BE2C (cell line): ENCODE data around the gene PARD3.
"Not testable (repeated sequence)": the region's sequence is repeated elsewhere in the genome, so short reads cannot be mapped to it uniquely, and the experiment has no call there.

ENCODE experiments used
- DNase-seq: peaks from one replicate; pipeline ENCODE4 v3.0.0-alpha.2; 2020
- H3K27me3 ChIP-seq: fragments of 250-450 bp; sonication (Bioruptor Pico); 2 replicates; pipeline ENCODE4 v1.5.1; 2020; ENCODE audit warnings: mild to moderate bottlenecking
- H3K36me3 ChIP-seq: fragments of 250-450 bp; sonication (Bioruptor Pico); 2 replicates; pipeline ENCODE4 v1.5.1; 2020; ENCODE audit warnings: mild to moderate bottlenecking
- H3K4me1 ChIP-seq: fragments of 250-450 bp; sonication (Bioruptor Pico); 2 replicates; pipeline ENCODE4 v1.5.1; 2020
- H3K4me3 ChIP-seq: 2 replicates; pipeline ENCODE4 v1.5.1; 2011; ENCODE audit warnings: low read depth, low read length
- H3K9me3 ChIP-seq: fragments of 250-450 bp; sonication (Bioruptor Pico); 2 replicates; pipeline ENCODE4 v1.5.1; 2020
- CTCF ChIP-seq: IDR thresholded peaks from 2 replicates; pipeline ENCODE4 v1.5.1; 2012; ENCODE audit warnings: mild to moderate bottlenecking, low read depth, low read length

The PARD3 gene

DNA sequence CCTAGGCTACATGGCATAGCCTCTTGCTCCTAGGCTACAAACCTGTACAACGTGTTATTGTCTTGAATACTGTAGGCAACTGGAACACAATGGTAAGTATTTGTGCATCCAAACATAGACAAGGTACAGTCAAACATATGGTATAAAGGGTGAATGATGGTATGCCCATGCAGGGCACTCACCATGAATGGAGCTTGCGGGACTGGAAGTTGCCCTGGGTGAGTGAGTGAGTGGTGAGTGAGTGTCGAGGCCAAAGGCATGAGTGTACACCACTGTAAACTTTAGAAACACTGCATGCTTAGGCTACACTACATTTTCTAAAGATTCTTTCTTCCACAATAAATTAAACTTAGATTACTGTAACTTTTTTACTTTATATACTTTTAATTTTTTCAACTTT lies 165.7 kb downstream of the PARD3 start:
- no peak for TF ChIP-seq CTCF
- H3K9me3 ChIP-seq, result no peaks in the 10 kb centered on the region
- no peaks in the 10 kb centered on the region for H3K36me3 ChIP-seq
- DNase-seq, result no peak
- H3K27me3 ChIP-seq, result no peaks in the 10 kb centered on the region
- H3K4me3 ChIP-seq, result no peak overlapping the region
- no peaks in the 10 kb centered on the region for H3K4me1 ChIP-seq

DNA sequence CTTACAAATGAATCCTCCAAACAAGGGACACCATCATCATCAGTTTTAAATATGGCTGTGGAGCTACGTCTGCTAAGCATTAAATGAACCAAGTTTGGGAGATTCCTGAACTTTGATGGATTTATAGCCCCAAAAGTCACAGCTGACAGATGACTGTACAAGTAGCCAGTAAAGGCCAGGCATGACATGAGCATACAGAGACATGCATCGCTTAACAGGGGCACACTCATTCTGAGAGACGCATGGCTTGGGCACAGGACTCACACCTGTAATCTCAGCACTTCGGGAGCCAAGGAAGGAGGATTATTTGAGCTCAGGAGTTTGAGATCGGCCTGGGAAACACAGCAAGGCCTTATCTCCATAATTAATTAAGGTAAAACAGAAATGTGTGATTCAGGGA lies 166.2 kb downstream of the PARD3 start:
- Histone ChIP-seq H3K4me1 (no peaks in the 10 kb centered on the region), H3K4me3 (no peak overlapping the region), H3K9me3 (no peaks in the 10 kb centered on the region), H3K36me3 (no peaks in the 10 kb centered on the region), H3K27me3 (no peaks in the 10 kb centered on the region)
- TF ChIP-seq CTCF, result no peak
- DNase-seq, result no peak

- no peaks in the 10 kb centered on the region for H3K36me3 ChIP-seq
- H3K4me3 ChIP-seq, result no peak overlapping the region
- H3K9me3 ChIP-seq, result no peaks in the 10 kb centered on the region
- no peaks in the 10 kb centered on the region for H3K27me3 ChIP-seq
- H3K4me1 ChIP-seq, result no peaks in the 10 kb centered on the region
- no peak for TF ChIP-seq CTCF
- no peak for DNase-seq
Measured at GRCh38 chr10:34647875-34648865, 166.9 kb downstream of the PARD3 start.

DNA sequence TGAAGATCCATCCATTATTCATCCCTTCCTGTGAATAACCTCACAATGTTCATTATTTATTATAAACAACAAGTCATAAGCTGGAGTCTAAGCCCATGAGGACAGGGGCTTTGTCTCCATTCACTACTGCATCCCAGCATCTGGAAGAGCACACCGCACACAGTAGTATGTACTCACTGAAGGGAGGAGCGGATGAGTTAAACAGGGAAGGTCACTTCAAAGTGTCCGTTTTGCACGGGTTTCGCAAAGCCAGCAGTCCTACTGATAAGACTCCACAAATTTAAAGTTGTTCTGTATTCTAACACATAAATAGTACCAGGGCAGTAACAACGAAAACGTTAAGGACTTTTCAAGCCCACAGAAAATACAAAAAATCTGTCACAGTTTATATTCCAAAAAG lies 167.9 kb downstream of the PARD3 start:
- TF ChIP-seq CTCF, result no peak
- no peaks in the 10 kb centered on the region for H3K4me1 ChIP-seq
- no peaks in the 10 kb centered on the region for H3K36me3 ChIP-seq
- no peaks in the 10 kb centered on the region for H3K9me3 ChIP-seq
- no peaks in the 10 kb centered on the region for H3K27me3 ChIP-seq
- no peak for DNase-seq
- no peak overlapping the region for H3K4me3 ChIP-seq

DNA sequence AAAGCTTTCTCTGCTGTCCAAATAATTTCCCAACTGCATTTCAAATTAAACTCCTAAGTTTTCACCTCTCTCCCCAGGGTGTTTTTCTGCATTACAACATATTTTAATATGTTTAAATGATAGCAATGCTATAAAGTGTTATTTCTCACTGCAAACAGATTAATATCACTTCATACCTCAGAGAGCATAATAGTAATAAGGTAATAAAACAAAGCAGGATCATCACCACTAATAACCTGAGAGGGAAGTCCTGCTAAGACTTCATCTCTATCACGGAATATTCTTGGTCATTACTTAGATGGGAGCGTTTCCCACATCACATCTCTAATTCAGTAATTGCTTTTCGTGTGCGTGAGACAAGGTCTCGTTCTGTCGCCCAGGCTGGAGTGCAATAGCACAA lies 168.8 kb downstream of the PARD3 start:
- no peaks in the 10 kb centered on the region for H3K36me3 ChIP-seq
- H3K4me3 ChIP-seq, result no peak overlapping the region
- no peak for DNase-seq
- H3K27me3 ChIP-seq, result no peaks in the 10 kb centered on the region
- no peak for TF ChIP-seq CTCF
- H3K4me1 ChIP-seq, result no peaks in the 10 kb centered on the region
- H3K9me3 ChIP-seq, result no peaks in the 10 kb centered on the region

- not testable (repeated sequence) for H3K36me3 ChIP-seq, DNase-seq, H3K4me3 ChIP-seq, H3K4me1 ChIP-seq, H3K27me3 ChIP-seq, H3K9me3 ChIP-seq
Measured at GRCh38 chr10:34644815-34645214, 170.3 kb downstream of the PARD3 start.
